GM12878 (cell line): Measurements from ENCODE around the gene CNTNAP5. TPM values are rescaled to one million over a fixed set of nuclear protein-coding genes. Genes with fewer than 3 reads are reported as not detected.

ENCODE experiments used
- ATAC-seq: fragments of 200-7000 bp; cut with Tn5 transposase; 3 replicates; pipeline ENCODE4 v1.9.1; 2020; ENCODE audit warnings: mild to moderate bottlenecking, moderate library complexity
- BruUV-seq: library from RNA; stranded (reverse); fragments of 400-500 nt; replicated peaks from 2 replicates; lab custom pipeline; 2021; lab: Mats Ljungman, UMichigan
- CTCF ChIA-PET: fragments of 300-600 bp; sonication (Branson Sonifier 250); formaldehyde crosslinking; extraction: SDS; loops from one replicate; lab custom pipeline; 2021; ENCODE audit warnings: inconsistent platforms; lab: Yijun Ruan, JAX
- POLR2A ChIA-PET: fragments of 350-600 bp; formaldehyde crosslinking; extraction: SDS; loops from one replicate; lab custom pipeline; 2021; ENCODE audit warnings: inconsistent platforms; lab: Charles Lee
- RAD21 ChIA-PET: fragments of 300-600 bp; sonication (Branson Sonifier 250); formaldehyde crosslinking; loops from one replicate; lab custom pipeline; 2023; ENCODE audit warnings: antibody characterized with exemption; ENCODE audit not compliant: unreplicated experiment; lab: Charles Lee
- SMC1A ChIA-PET: fragments of 300-600 bp; sonication (Branson Sonifier 250); formaldehyde crosslinking; loops from one replicate; lab custom pipeline; 2023; ENCODE audit not compliant: unreplicated experiment, uncharacterized antibody; lab: Charles Lee
- DNase-seq: peaks from one replicate; pipeline ENCODE4 v3.0.0-alpha.2; 2011; ENCODE audit warnings: low read depth, low spot score
- FAIRE-seq: peaks from 3 replicates; lab custom pipeline; 2011; peaks lifted over from hg19 to GRCh38; lab: Jason Lieb, UNC
- H2AFZ ChIP-seq: 2 replicates; pipeline ENCODE4 v1.6.0; 2011; ENCODE audit warnings: low read depth, low read length, control low read depth; ENCODE audit not compliant: control insufficient read depth
- H3K27ac ChIP-seq: 2 replicates; pipeline ENCODE4 v1.5.1; 2011; ENCODE audit warnings: control low read depth; ENCODE audit not compliant: control insufficient read depth, insufficient read depth
- H3K27me3 ChIP-seq, 2 experiments: replicated peaks in 1 of 2; 2 replicates each; pipeline versions ENCODE4 v1.6.0 to v1.6.1; 2011; ENCODE audit warnings: low read length in 1 of 2; ENCODE audit not compliant: control insufficient read depth in 2 of 2, insufficient read depth in 2 of 2
- H3K36me3 ChIP-seq, 2 experiments: 2 replicates each; pipeline ENCODE4 v1.5.1; 2011; ENCODE audit warnings: low read length in 1 of 2; ENCODE audit not compliant: control insufficient read depth in 2 of 2, insufficient read depth in 2 of 2
- H3K4me1 ChIP-seq: 2 replicates; pipeline ENCODE4 v1.6.1; 2011; ENCODE audit warnings: mild to moderate bottlenecking, low read length, moderate library complexity, mixed read lengths; ENCODE audit not compliant: control insufficient read depth, insufficient read depth
- H3K4me2 ChIP-seq: 2 replicates; pipeline ENCODE4 v1.6.0; 2011; ENCODE audit warnings: control low read depth; ENCODE audit not compliant: control insufficient read depth, insufficient read depth
- H3K4me3 ChIP-seq: fragments of 200-600 bp; sonication (generic); 2 replicates; pipeline ENCODE4 v1.5.1; 2016
- H3K79me2 ChIP-seq: 2 replicates; pipeline ENCODE4 v1.6.0; 2011; ENCODE audit warnings: low read length; ENCODE audit not compliant: control insufficient read depth, insufficient read depth
- H3K9ac ChIP-seq: 2 replicates; pipeline ENCODE4 v1.8.0; 2011; ENCODE audit warnings: low read length, control low read depth, mixed read lengths; ENCODE audit not compliant: control insufficient read depth, insufficient read depth
- H3K9me3 ChIP-seq: replicated peaks from 3 replicates; pipeline ENCODE4 v1.5.1; 2011; ENCODE audit warnings: mild to moderate bottlenecking, low read length; ENCODE audit not compliant: control insufficient read depth, insufficient read depth
- H4K20me1 ChIP-seq: 2 replicates; pipeline ENCODE4 v1.6.0; 2011; ENCODE audit not compliant: control insufficient read depth, insufficient read depth
- CHD2 ChIP-seq: IDR thresholded peaks from 2 replicates; pipeline ENCODE4 v1.6.1; 2011; ENCODE audit warnings: low read depth, low read length, improper control_type of control experiment, borderline replicate concordance
- FOXK2 ChIP-seq: fragments of 450-650 bp; IDR thresholded peaks from 2 replicates; pipeline ENCODE4 v1.6.1; 2017; ENCODE audit warnings: mild to moderate bottlenecking, moderate library complexity
- PAX8 ChIP-seq: fragments of 450-650 bp; IDR thresholded peaks from 2 replicates; pipeline ENCODE4 v1.6.1; 2017; ENCODE audit warnings: mild to moderate bottlenecking, moderate library complexity
- RAD21 ChIP-seq: IDR thresholded peaks from 2 replicates; pipeline ENCODE4 v1.6.1; 2011; ENCODE audit warnings: mild to moderate bottlenecking, low read depth, low read length, moderate library complexity; ENCODE audit not compliant: insufficient read depth
- SREBF1 ChIP-seq: IDR thresholded peaks from 2 replicates; pipeline ENCODE4 v1.6.1; 2012; ENCODE audit warnings: mild to moderate bottlenecking, low read length
- in situ Hi-C: fragments of 300-500 bp; cut with MboI; formaldehyde crosslinking; loops from 9 replicates; pipeline ENCODE4 v1.14.3; 2018; ENCODE audit warnings: mixed read lengths
- intact Hi-C: fragments of 100-400 bp; cut with micrococcal nuclease; formaldehyde crosslinking; loops from one replicate; pipeline ENCODE4 v1.14.2; 2022; ENCODE audit not compliant: unreplicated experiment
- polyA plus RNA-seq, 11 experiments: library from polyadenylated mRNA; depleted of rRNA in 4 of 11; unstranded in 6 of 11; stranded (reverse) in 5 of 11; fragments of >200 nt; fragmentation: Nextera tagmentation in 4 of 11; fragmentation: Illumina TruSeq in 1 of 11; extraction: Ambion mirVana in 4 of 11; extraction: Trizol in 1 of 11; gene quantifications; 1 replicate in 1 of 11; 2 replicates in 10 of 11; pipeline versions ENCODE4 v1.2.1 to v1.2.3, GENCODE V29; 2011 to 2016; ENCODE audit warnings: inconsistent platforms in 2 of 11, missing spikeins in 2 of 11, low read depth in 1 of 11
- total RNA-seq, 4 experiments: library from RNA; depleted of rRNA in 3 of 4; stranded (reverse); fragments of >200 nt in 3 of 4; fragmentation: Illumina TruSeq in 1 of 4; extraction: Trizol in 1 of 4; gene quantifications; 2 replicates each; pipeline versions ENCODE4 v1.2.1 to v1.2.3, GENCODE V29; 2013 to 2021
- TF ChIP-seq, protein P1 (sequence below), 3 experiments: IDR thresholded peaks in 2 of 3; conservative IDR thresholded peaks in 1 of 3; 2 replicates each; pipeline ENCODE4 v1.5.1; 2011; ENCODE audit warnings: low read depth in 3 of 3, low read length in 3 of 3, mild to moderate bottlenecking in 3 of 3, control low read depth in 2 of 3, moderate library complexity in 2 of 3, inconsistent platforms in 1 of 3, mixed read lengths in 1 of 3; ENCODE audit not compliant: control insufficient read depth in 2 of 3, insufficient read depth in 1 of 3; ENCODE audit errors: extremely low read depth in 1 of 3

Gene CNTNAP5
- total and polyA plus RNA-seq, 10 of the 15 experiments (the other 5 are each of a cell fraction or from before 2014, with no cell fraction given), result not detected

DNA sequence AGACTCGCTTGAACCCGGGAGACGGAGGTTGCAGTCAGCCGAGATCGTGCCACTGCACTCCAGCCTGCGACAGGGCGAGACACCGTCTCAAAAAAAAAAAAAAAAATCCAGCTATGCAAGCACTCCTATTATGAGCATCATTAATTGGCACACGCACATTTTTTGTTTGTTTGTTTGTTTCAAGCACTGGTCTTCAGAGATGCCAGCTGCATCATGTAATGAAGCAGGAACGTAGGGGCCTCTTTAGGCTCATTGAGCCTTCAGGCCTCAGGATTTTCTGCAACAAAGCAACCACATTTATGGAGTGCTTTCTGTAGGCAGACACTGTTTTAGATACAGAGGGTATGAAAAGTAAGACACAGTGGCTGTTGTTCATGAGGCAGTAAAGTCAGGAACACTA, 585.8 kb downstream of the CNTNAP5 start (continued):
- TF ChIP-seq RAD21, result no peak
- no peak for TF ChIP-seq CHD2

DNA sequence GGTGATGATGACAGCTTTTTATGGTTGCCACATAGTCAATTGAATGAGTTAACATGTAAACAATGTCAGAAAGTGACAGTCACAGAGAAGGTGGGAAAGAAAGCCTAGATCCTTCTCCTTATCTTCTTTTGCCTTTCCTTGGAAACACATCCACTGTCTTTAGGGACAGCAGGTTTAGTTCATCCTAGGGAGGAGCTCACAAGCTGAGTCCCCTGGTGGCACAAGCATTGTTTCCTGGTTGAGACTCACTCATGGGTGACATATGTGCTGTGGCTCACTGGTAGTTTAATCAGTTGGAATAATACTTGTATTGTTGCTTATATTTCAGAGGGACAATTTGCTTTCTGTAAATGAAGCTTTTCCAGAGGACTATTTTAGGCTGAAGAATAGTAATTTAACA, 598.5 kb downstream of the CNTNAP5 start:
- no peaks in the 10 kb centered on the region for H3K4me1 ChIP-seq
- RAD21 ChIA-PET, result no interaction called here
- CTCF ChIA-PET, result no interaction called here
- no peak overlapping the region for H3K4me3 ChIP-seq
- H3K79me2 ChIP-seq, result no peaks in the 10 kb centered on the region
- H2AFZ ChIP-seq, result no peak overlapping the region
- no peak for ATAC-seq
- H3K4me2 ChIP-seq, result no peak overlapping the region
- in situ Hi-C loops (no loop called here), intact Hi-C loops (no loop called here)
- BruUV-seq, result no TSS peak
- H3K9ac ChIP-seq, result no peak overlapping the region
- DNase-seq, result no peak
- no peak overlapping the region for H3K27ac ChIP-seq
- H3K36me3 ChIP-seq, result no peaks in the 10 kb centered on the region
- H3K9me3 ChIP-seq, result no peaks in the 10 kb centered on the region
- FAIRE-seq, result no peak
- H3K27me3 ChIP-seq, result no peaks in the 10 kb centered on the region
- no peaks in the 10 kb centered on the region for H4K20me1 ChIP-seq
- POLR2A ChIA-PET, result no interaction called here
- SMC1A ChIA-PET, result no interaction called here
- TF ChIP-seq, protein P1, sequence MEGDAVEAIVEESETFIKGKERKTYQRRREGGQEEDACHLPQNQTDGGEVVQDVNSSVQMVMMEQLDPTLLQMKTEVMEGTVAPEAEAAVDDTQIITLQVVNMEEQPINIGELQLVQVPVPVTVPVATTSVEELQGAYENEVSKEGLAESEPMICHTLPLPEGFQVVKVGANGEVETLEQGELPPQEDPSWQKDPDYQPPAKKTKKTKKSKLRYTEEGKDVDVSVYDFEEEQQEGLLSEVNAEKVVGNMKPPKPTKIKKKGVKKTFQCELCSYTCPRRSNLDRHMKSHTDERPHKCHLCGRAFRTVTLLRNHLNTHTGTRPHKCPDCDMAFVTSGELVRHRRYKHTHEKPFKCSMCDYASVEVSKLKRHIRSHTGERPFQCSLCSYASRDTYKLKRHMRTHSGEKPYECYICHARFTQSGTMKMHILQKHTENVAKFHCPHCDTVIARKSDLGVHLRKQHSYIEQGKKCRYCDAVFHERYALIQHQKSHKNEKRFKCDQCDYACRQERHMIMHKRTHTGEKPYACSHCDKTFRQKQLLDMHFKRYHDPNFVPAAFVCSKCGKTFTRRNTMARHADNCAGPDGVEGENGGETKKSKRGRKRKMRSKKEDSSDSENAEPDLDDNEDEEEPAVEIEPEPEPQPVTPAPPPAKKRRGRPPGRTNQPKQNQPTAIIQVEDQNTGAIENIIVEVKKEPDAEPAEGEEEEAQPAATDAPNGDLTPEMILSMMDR (IDR thresholded peaks at IDR 0.05 in 2 of 3, conservative IDR thresholded peaks at IDR 0.05 in 1 of 3; ENCODE audit: control insufficient read depth in 2 of 3, extremely low read depth in 1 of 3, insufficient read depth in 1 of 3, low read depth in 3 of 3, low read length in 3 of 3), result no peak
- TF ChIP-seq SREBF1, result no peak
- no peak for TF ChIP-seq PAX8
- TF ChIP-seq FOXK2, result no peak
